ENCODE results near the gene CCDC92B. TPM values are rescaled to one million over a fixed set of nuclear protein-coding genes. Genes with fewer than 3 reads are reported as not detected.
A peak's percentile ranks its signal among the peaks of the same experiment; 100 is the strongest.

CCDC92B gene
- total and polyA plus RNA-seq, 2 of the 4 experiments (the other 2 are of a cell fraction) = not detected

GRCh38 chr17:2718150-2718938 lies 31.1 kb downstream of the CCDC92B start:
- no peak for TF ChIP-seq NFE2L2 (IDR thresholded peaks at IDR 0.05; ENCODE audit: low read depth, low read length)
- TF ChIP-seq RCOR1 (IDR thresholded peaks at IDR 0.05; ENCODE audit: insufficient replicate concordance, low read length) = no peak
- no peak for TF ChIP-seq BHLHE40 (IDR thresholded peaks at IDR 0.05; ENCODE audit: low read depth, low read length)
- TF ChIP-seq MAFK (IDR thresholded peaks at IDR 0.05; ENCODE audit: low read depth, low read length) = no peak
- no peak for TF ChIP-seq CEBPB (IDR thresholded peaks at IDR 0.05; ENCODE audit: low read depth, low read length)
- TF ChIP-seq POLR2A (IDR thresholded peaks at IDR 0.05; ENCODE audit: low read depth, low read length) = no peak
- no peak for TF ChIP-seq FOS (IDR thresholded peaks at IDR 0.05; ENCODE audit: low read depth, low read length)
- TF ChIP-seq MXI1 (IDR thresholded peaks at IDR 0.05; ENCODE audit: borderline replicate concordance, low read depth, low read length) = no peak
- no peak for TF ChIP-seq RAD21 (IDR thresholded peaks at IDR 0.05; ENCODE audit: low read length)
- no peak for TF ChIP-seq ELK1 (IDR thresholded peaks at IDR 0.05; ENCODE audit: borderline replicate concordance, low read depth, low read length)
- no peak for TF ChIP-seq USF2 (IDR thresholded peaks at IDR 0.05; ENCODE audit: low read depth, low read length)
- no peak for TF ChIP-seq CTCF (conservative IDR thresholded peaks at IDR 0.05; ENCODE audit: low read depth, low read length)
- TF ChIP-seq SMC3 (IDR thresholded peaks at IDR 0.05; ENCODE audit: low read depth, low read length) = no peak
- TF ChIP-seq MAZ (IDR thresholded peaks at IDR 0.05; ENCODE audit: borderline replicate concordance, low read depth, low read length) = no peak
- no peak for TF ChIP-seq RFX5 (IDR thresholded peaks at IDR 0.05; ENCODE audit: low read depth, low read length)
- TF ChIP-seq CHD1 (IDR thresholded peaks at IDR 0.05; ENCODE audit: low read depth, low read length) = no peak
- no peak overlapping the region for H3K18ac ChIP-seq (ENCODE audit: low read depth, low read length)
- no peak overlapping the region for H3K4ac ChIP-seq (ENCODE audit: low read depth, low read length)
- CTCF ChIA-PET = no interaction called here
- no peak overlapping the region for H2AK9ac ChIP-seq (replicated peaks; ENCODE audit: low read depth, low read length, poor library complexity)
- H3K23ac ChIP-seq (ENCODE audit: low read depth, low read length) = no peak overlapping the region
- no TSS peak for BruUV-seq (replicated peaks)
- peak; percentile 35 for ATAC-seq (ENCODE audit: low read depth)
- H2AK5ac ChIP-seq (ENCODE audit: low read depth, low read length) = no peak overlapping the region
- no peak overlapping the region for H4K8ac ChIP-seq (ENCODE audit: low read depth in 2 of 2, low read length in 2 of 2)
- H2AFZ ChIP-seq (replicated peaks; ENCODE audit: low read length, poor library complexity) = no peak overlapping the region
- POLR2A ChIA-PET (ENCODE audit: unreplicated experiment) = no interaction called here
- no peak overlapping the region for H2BK20ac ChIP-seq (ENCODE audit: low read depth, low read length)
- H3K36me3 ChIP-seq (ENCODE audit: control insufficient read depth, insufficient read depth, low read length) = no peaks in the 10 kb centered on the region
- H3K27ac ChIP-seq (ENCODE audit: insufficient read depth, low read length) = no peak overlapping the region
- no peak overlapping the region for H3K9ac ChIP-seq (ENCODE audit: low read depth, low read length)
- no peak overlapping the region for H3K14ac ChIP-seq (replicated peaks; ENCODE audit: low read depth, low read length)
- WGBS, 2 experiments (ENCODE audit: extremely low coverage in 2 of 2, insufficient read length in 1 of 2) = 93% methylated on average over 3 of the region's 13 CpGs; no CpG with 5 or more reads in 1 of the 2 experiments
- H3K4me1 ChIP-seq (ENCODE audit: control insufficient read depth, insufficient read depth, low read length) = no peaks in the 10 kb centered on the region
- no peaks in the 10 kb centered on the region for H3K9me1 ChIP-seq (ENCODE audit: insufficient read depth, low read length)
- H3K27me3 ChIP-seq (ENCODE audit: control insufficient read depth, insufficient read depth, low read length) = peaks cover 21% of the 10 kb centered on the region
- dilution Hi-C loops (cut with HindIII; ENCODE audit: low sequenced_read_pairs, unreplicated experiment) = no loop called here
- H3K4me3 ChIP-seq (ENCODE audit: insufficient read depth, low read depth, low read length) = no peak overlapping the region
- H3K56ac ChIP-seq (ENCODE audit: extremely low read depth, insufficient read depth, low read length) = no peak overlapping the region
- H3K9me3 ChIP-seq (ENCODE audit: control insufficient read depth, insufficient read depth, low read length) = no peaks in the 10 kb centered on the region
- H2BK5ac ChIP-seq (ENCODE audit: low read depth, low read length, poor library complexity, severe bottlenecking) = no peak overlapping the region
- in situ Hi-C loops (cut with MboI; ENCODE audit: low sequenced_read_pairs) = no loop called here
- no peak overlapping the region for H4K91ac ChIP-seq (ENCODE audit: insufficient read depth, low read depth, low read length)
- H2BK15ac ChIP-seq (ENCODE audit: low read depth, low read length) = no peak overlapping the region
- no peak overlapping the region for H3K4me2 ChIP-seq (ENCODE audit: low read depth, low read length)
- intact Hi-C loops (cut with micrococcal nuclease) = no loop called here
- no peak overlapping the region for H2BK120ac ChIP-seq (ENCODE audit: low read depth, low read length)
- no peaks in the 10 kb centered on the region for H4K20me1 ChIP-seq (ENCODE audit: insufficient read depth, low read length)
- H4K5ac ChIP-seq (ENCODE audit: low read depth, low read length) = no peak overlapping the region
- no peaks in the 10 kb centered on the region for H3K79me1 ChIP-seq (ENCODE audit: low read depth in 1 of 2, low read length in 2 of 2)
- no peak for DNase-seq

Data from IMR-90 (cell line).